K562 (cell line): ENCODE measurements around the gene XPNPEP1. TPM values are rescaled to one million over a fixed set of nuclear protein-coding genes. Genes with fewer than 3 reads are reported as not detected.
A peak's percentile ranks its signal among the peaks of the same experiment; 100 is the strongest.

Experiments
- ATAC-seq: fragments of 200-7000 bp; cut with Tn5 transposase; 3 replicates; pipeline ENCODE4 v1.9.1; 2020; ENCODE audit warnings: moderate library complexity
- BruUV-seq: library from RNA; stranded (reverse); fragments of 400-500 nt; replicated peaks from 2 replicates; lab custom pipeline; 2021; lab: Mats Ljungman, UMichigan
- CTCF ChIA-PET: fragments of 300-600 bp; formaldehyde crosslinking; extraction: SDS; loops from one replicate; lab custom pipeline; 2021; ENCODE audit warnings: low intra/inter-chr PET ratio; lab: Yijun Ruan, JAX
- POLR2A ChIA-PET: fragments of 300-600, 350-650 bp; sonication (Branson Sonifier 250); formaldehyde crosslinking; extraction: SDS; loops from one replicate; lab custom pipeline; 2021; ENCODE audit warnings: antibody characterized with exemption, inconsistent platforms; lab: Yijun Ruan, JAX
- DNase-seq, 4 experiments: peaks; one replicate each; pipeline versions ENCODE4 v3.0.0 to v3.0.0-alpha.2; 2011 to 2018; ENCODE audit warnings: low spot score in 3 of 4, mixed read lengths in 3 of 4; ENCODE audit errors: extremely low read depth in 1 of 4
- FAIRE-seq: peaks from 2 replicates; lab custom pipeline; 2011; peaks lifted over from hg19 to GRCh38; lab: Jason Lieb, UNC
- H2AFZ ChIP-seq: 2 replicates; pipeline ENCODE4 v1.6.0; 2011; ENCODE audit warnings: low read depth, low read length, control low read depth, inconsistent platforms
- H3K27ac ChIP-seq: fragments of 200-600 bp; 3 replicates; pipeline ENCODE4 v1.8.0; 2011; ENCODE audit warnings: low read depth, mild to moderate bottlenecking, control low read depth, inconsistent platforms, low read length, moderate library complexity, mixed read lengths; ENCODE audit errors: extremely low read depth
- H3K27me3 ChIP-seq, 2 experiments: fragments of 300-600 bp in 1 of 2; 2 replicates in 1 of 2; 3 replicates in 1 of 2; pipeline versions ENCODE4 v1.6.0 to v1.8.0; 2011; ENCODE audit warnings: inconsistent platforms in 2 of 2, low read length in 2 of 2, mild to moderate bottlenecking in 1 of 2, mixed read lengths in 1 of 2, moderate library complexity in 1 of 2; ENCODE audit not compliant: control insufficient read depth in 2 of 2, insufficient read depth in 2 of 2
- H3K36me3 ChIP-seq: fragments of 300-600 bp; 3 replicates; pipeline ENCODE4 v1.8.0; 2011; ENCODE audit warnings: mild to moderate bottlenecking, low read length, inconsistent platforms; ENCODE audit not compliant: control insufficient read depth, insufficient read depth
- H3K4me1 ChIP-seq, 2 experiments: fragments of 200-600 bp in 1 of 2; replicated peaks in 1 of 2; 2 replicates in 1 of 2; 3 replicates in 1 of 2; pipeline versions ENCODE4 v1.5.1 to v1.8.0; 2011; ENCODE audit warnings: inconsistent platforms in 2 of 2, low read length in 2 of 2, mild to moderate bottlenecking in 1 of 2, mixed read lengths in 1 of 2, moderate library complexity in 1 of 2; ENCODE audit not compliant: control insufficient read depth in 2 of 2, insufficient read depth in 2 of 2
- H3K4me2 ChIP-seq: 2 replicates; pipeline ENCODE4 v1.6.1; 2011; ENCODE audit warnings: low read length, control low read depth, inconsistent platforms, mixed read lengths; ENCODE audit not compliant: insufficient read depth
- H3K4me3 ChIP-seq: fragments of 200-600 bp; sonication (generic), shearing (Covaris generic); 2 replicates; pipeline ENCODE4 v1.5.1; 2016; ENCODE audit warnings: control low read depth, inconsistent platforms
- H3K79me2 ChIP-seq: fragments of 200-600 bp; 3 replicates; pipeline ENCODE4 v1.8.0; 2011; ENCODE audit warnings: low read length, inconsistent platforms; ENCODE audit not compliant: control insufficient read depth, insufficient read depth
- H3K9ac ChIP-seq, 2 experiments: 2 replicates each; pipeline versions ENCODE4 v1.6.0 to v1.6.1; 2011; ENCODE audit warnings: low read depth in 2 of 2, low read length in 2 of 2, control low read depth in 1 of 2, inconsistent platforms in 1 of 2, mild to moderate bottlenecking in 1 of 2, mixed read lengths in 1 of 2; ENCODE audit not compliant: insufficient read depth in 1 of 2
- H3K9me1 ChIP-seq: one replicate; pipeline ENCODE4 v1.6.0; 2011; ENCODE audit warnings: inconsistent platforms, mild to moderate bottlenecking, low read length, moderate library complexity; ENCODE audit not compliant: control insufficient read depth, insufficient read depth
- H3K9me3 ChIP-seq: replicated peaks from 2 replicates; pipeline ENCODE4 v1.5.1; 2011; ENCODE audit warnings: low read depth, low read length, inconsistent platforms; ENCODE audit not compliant: control insufficient read depth, insufficient read depth
- H4K20me1 ChIP-seq: replicated peaks from 2 replicates; pipeline ENCODE4 v1.6.1; 2011; ENCODE audit warnings: low read length, inconsistent platforms, mixed read lengths; ENCODE audit not compliant: control insufficient read depth, insufficient read depth
- BCOR ChIP-seq: fragments of 450-650 bp; IDR thresholded peaks from 2 replicates; pipeline ENCODE4 v1.6.1; 2016
- C11orf30 ChIP-seq: fragments of 450-650 bp; IDR thresholded peaks from 2 replicates; pipeline ENCODE4 v1.6.1; 2016; ENCODE audit warnings: low read depth, mild to moderate bottlenecking
- GATA2 ChIP-seq: sonication (generic); formaldehyde crosslinking; IDR thresholded peaks from 2 replicates; pipeline ENCODE4 v1.4.0; 2020; ENCODE audit warnings: mild to moderate bottlenecking, missing genetic modification reagents
- HINFP ChIP-seq: fragments of 450-650 bp; conservative IDR thresholded peaks from 2 replicates; pipeline ENCODE4 v1.6.1; 2016; ENCODE audit warnings: missing genetic modification characterization, low read depth, mild to moderate bottlenecking, control low read depth, missing compliant biosample characterization
- NFE2 ChIP-seq: IDR thresholded peaks from 2 replicates; pipeline ENCODE4 v1.6.1; 2014; ENCODE audit warnings: antibody characterized with exemption, low read depth
- RBM25 ChIP-seq: fragments of 200-400 bp; formaldehyde crosslinking; IDR thresholded peaks from 2 replicates; pipeline ENCODE4 v1.6.1; 2018; ENCODE audit warnings: low read length, low read depth, moderate library complexity; ENCODE audit not compliant: severe bottlenecking
- RFX1 ChIP-seq: fragments of 450-650 bp; IDR thresholded peaks from 2 replicates; pipeline ENCODE4 v1.6.1; 2016; ENCODE audit warnings: mild to moderate bottlenecking, moderate library complexity
- ZNF197 ChIP-seq: fragments of 200-800 bp; sonication (Bioruptor generic); IDR thresholded peaks from 2 replicates; pipeline ENCODE4 v1.6.1; 2016; ENCODE audit warnings: low read depth, missing genetic modification characterization, missing compliant biosample characterization
- ZNF316 ChIP-seq: fragments of 450-650 bp; IDR thresholded peaks from 2 replicates; pipeline ENCODE4 v1.6.1; 2016
- WGBS: fragments of 100-300 bp; shearing (Covaris generic); methylation state at CpG from one replicate; pipeline ENCODE4 v1.1.6; 2016; ENCODE audit warnings: low coverage, mixed read lengths; ENCODE audit not compliant: insufficient coverage; ENCODE audit errors: missing lambda C conversion rate; 5-methylcytosine and 5-hydroxymethylcytosine counted together
- in situ Hi-C: fragments of 300-500 bp; cut with MboI; formaldehyde crosslinking; loops from 4 replicates; pipeline ENCODE4 v1.15.0; 2018; ENCODE audit warnings: inconsistent platforms, mixed read lengths
- intact Hi-C: fragments of 100-400 bp; cut with micrococcal nuclease; formaldehyde crosslinking; loops from 2 replicates; pipeline ENCODE4 v1.14.2; 2022
- polyA plus RNA-seq, 8 experiments: library from polyadenylated mRNA; depleted of rRNA in 4 of 8; stranded (reverse) in 5 of 8; unstranded in 3 of 8; fragments of >200 nt; fragmentation: Nextera tagmentation in 2 of 8; fragmentation: Illumina TruSeq in 1 of 8; extraction: Ambion mirVana in 2 of 8; extraction: Trizol in 1 of 8; gene quantifications; 2 replicates each; pipeline versions ENCODE4 v1.2.1 to v1.2.3, GENCODE V29; 2011 to 2014; ENCODE audit warnings: inconsistent platforms in 1 of 8, missing spikeins in 1 of 8
- total RNA-seq, 7 experiments: library from RNA; depleted of rRNA in 6 of 7; stranded (reverse); fragments of >200 nt in 6 of 7; fragmentation: Illumina TruSeq in 2 of 7; extraction: Trizol in 2 of 7; gene quantifications; 2 replicates each; pipeline versions ENCODE4 v1.2.1 to v1.2.3, GENCODE V29; 2011 to 2021; ENCODE audit warnings: low replicate concordance in 1 of 7

The XPNPEP1 gene
- total and polyA plus RNA-seq, 9 of the 15 experiments (the other 6 are each of a cell fraction or from before 2014, with no cell fraction given): 24.2 to 93.5 (median 40.1) TPM

GRCh38 chr10:109891105-109891504, 32.2 kb downstream of the XPNPEP1 start:
- no peak overlapping the region for H3K9ac ChIP-seq
- H3K27ac ChIP-seq: no peak overlapping the region
- no peaks in the 10 kb centered on the region for H3K9me3 ChIP-seq
- CTCF ChIA-PET: no interaction called here
- TF ChIP-seq RBM25: peak; percentile 61
- TF ChIP-seq C11orf30: peak; percentile 22; the same call in 1 of the 2 replicates
- 0 out of 2 replicates have a peak, but pooled peaks have one; percentile 9 for TF ChIP-seq ZNF316
- 0 out of 2 replicates have a peak, but pooled peaks have one; percentile 17 for TF ChIP-seq RFX1
- peak; percentile 46; the same call in 1 of the 2 replicates for TF ChIP-seq NFE2
- no peak for TF ChIP-seq HINFP (tag)
- peak; percentile 17; the same call in 1 of the 2 replicates for TF ChIP-seq GATA2 (CRISPR knock-in tag)
- TF ChIP-seq ZNF197 (CRISPR knock-in tag): no peak
- peak; percentile 35; the same call in 1 of the 2 replicates for TF ChIP-seq BCOR
- TF ChIP-seq, all 486 proteins: peak for 7
- intact Hi-C loops: no loop called here
- Histone ChIP-seq H2AFZ (no peak overlapping the region), H3K4me1 (peaks cover 2 to 23% of the 10 kb centered on the region in 2 experiments; a peak in 3 of 5 replicates), H3K36me3 (peaks cover 23% of the 10 kb centered on the region; the same call in 2 of the 3 replicates), H3K27me3 (no peaks in the 10 kb centered on the region), H3K4me3 (no peak overlapping the region), H3K9me1 (no peaks in the 10 kb centered on the region), H3K4me2 (no peak overlapping the region), H4K20me1 (no peaks in the 10 kb centered on the region; the same call in 1 of the 2 replicates), H3K79me2 (no peaks in the 10 kb centered on the region)
- DNase-seq (peak in 1 of 4 experiments; percentile 9), FAIRE-seq (no peak), ATAC-seq (peak; percentile 47; the same call in 2 of the 3 replicates)
- WGBS: 86% methylated on average over 1 of the region's 2 CpGs
- POLR2A ChIA-PET: no interaction called here
- in situ Hi-C loops: no loop called here
- no TSS peak for BruUV-seq
